ENCODE measurements around the gene COL23A1. TPM values are rescaled to one million over a fixed set of nuclear protein-coding genes. Genes with fewer than 3 reads are reported as not detected.

COL23A1 gene
- total RNA-seq, 2 donors from 2014 or later, result 0.14 to 0.20 TPM

DNA sequence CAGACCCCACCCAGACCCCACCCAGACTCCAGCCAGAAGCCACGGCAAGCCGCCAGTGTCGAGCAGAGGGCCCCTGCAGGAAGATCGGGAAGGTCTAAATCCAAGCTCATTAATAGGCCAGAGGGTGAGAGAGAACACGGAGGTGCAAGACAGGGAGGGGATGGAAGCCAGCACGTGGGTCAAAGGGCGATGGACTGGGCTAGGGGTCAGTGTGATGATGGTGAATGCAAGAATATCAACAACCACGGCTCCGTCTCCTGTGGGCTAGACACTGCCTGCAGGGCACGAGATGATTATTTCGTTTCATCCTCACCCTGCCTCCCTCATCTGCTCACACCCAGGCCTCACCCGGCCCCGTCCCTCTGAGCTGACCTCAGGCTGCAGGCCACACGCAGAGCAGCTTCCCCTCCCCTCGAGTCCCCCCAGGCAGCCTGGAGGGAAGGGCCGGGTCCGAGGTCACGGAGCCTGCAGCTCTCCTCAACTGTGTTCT, 122.0 kb downstream of the COL23A1 start:
- Mint-ChIP-seq H3K9me3 (no peaks in the 10 kb centered on the region), H3K27ac (no peak overlapping the region), H3K36me3 (no peaks in the 10 kb centered on the region)
- no peak for ATAC-seq
- DNase-seq (ENCODE audit: low spot score in 2 of 2), result peak in 1 of 2 donors; percentile 23

GRCh38 chr5:178467568-178468195, 122.5 kb downstream of the COL23A1 start:
- DNase-seq (ENCODE audit: low spot score in 2 of 2), result peak in 1 of 2 donors; percentile 30
- Mint-ChIP-seq H3K9me3 (no peaks in the 10 kb centered on the region), H3K36me3 (no peaks in the 10 kb centered on the region), H3K27ac (no peak overlapping the region)
- ATAC-seq, result no peak

GRCh38 chr5:178467205-178467567, 123.0 kb downstream of the COL23A1 start:
- Mint-ChIP-seq H3K9me3 (no peaks in the 10 kb centered on the region), H3K36me3 (no peaks in the 10 kb centered on the region), H3K27ac (no peak overlapping the region)
- DNase-seq (ENCODE audit: low spot score in 2 of 2), result peak in 1 of 2 donors; percentile 30
- ATAC-seq, result no peak

DNA sequence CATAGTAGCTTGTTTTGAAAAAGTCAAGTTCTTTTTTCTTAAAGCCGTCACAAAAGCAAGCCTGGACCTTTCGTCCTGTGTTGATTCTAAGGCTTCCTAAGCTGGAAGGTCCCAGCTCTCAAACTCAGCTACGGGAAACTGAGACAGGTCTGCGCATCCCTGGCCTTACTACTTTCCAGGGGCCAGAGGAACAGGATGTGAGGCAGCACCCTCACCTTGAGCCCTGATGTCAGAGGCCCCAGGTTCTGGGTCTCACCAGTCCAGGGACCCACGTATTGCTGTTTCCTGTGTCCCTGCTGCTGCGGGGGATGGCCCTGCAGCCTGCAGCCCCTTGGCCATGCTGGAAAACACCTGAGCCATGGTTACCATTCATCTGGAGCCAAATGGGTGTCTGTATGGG, 123.9 kb downstream of the COL23A1 start:
- DNase-seq (ENCODE audit: low spot score in 2 of 2) (no peak), ATAC-seq (no peak)
- no peak overlapping the region for H3K27ac Mint-ChIP-seq
- H3K9me3 Mint-ChIP-seq, result no peaks in the 10 kb centered on the region
- no peaks in the 10 kb centered on the region for H3K36me3 Mint-ChIP-seq

DNA sequence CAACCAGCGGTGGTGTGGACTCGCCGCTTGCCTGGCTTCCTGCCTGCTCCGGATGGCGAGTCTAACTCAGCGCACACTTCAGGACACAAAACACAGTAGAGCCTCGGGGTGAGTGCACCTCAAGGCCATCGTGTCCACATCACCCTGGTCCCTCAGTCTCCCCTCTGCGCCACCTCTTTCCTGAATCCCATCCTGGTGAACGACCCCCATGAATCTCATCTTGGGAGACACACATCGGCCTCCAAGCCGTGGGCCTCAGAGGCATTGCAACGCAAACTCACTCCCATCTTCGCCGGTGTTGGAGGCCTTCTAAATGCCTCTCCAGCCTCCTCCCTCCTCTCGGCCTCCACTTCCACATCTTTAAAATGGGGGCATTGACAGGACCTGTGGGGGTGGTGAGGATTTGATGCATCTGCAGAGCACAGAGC, 124.3 kb downstream of the COL23A1 start:
- Mint-ChIP-seq H3K9me3 (no peaks in the 10 kb centered on the region), H3K27ac (no peak overlapping the region), H3K36me3 (no peaks in the 10 kb centered on the region)
- ATAC-seq (no peak), DNase-seq (ENCODE audit: low spot score in 2 of 2) (peak in 1 of 2 donors; percentile 38)

DNA sequence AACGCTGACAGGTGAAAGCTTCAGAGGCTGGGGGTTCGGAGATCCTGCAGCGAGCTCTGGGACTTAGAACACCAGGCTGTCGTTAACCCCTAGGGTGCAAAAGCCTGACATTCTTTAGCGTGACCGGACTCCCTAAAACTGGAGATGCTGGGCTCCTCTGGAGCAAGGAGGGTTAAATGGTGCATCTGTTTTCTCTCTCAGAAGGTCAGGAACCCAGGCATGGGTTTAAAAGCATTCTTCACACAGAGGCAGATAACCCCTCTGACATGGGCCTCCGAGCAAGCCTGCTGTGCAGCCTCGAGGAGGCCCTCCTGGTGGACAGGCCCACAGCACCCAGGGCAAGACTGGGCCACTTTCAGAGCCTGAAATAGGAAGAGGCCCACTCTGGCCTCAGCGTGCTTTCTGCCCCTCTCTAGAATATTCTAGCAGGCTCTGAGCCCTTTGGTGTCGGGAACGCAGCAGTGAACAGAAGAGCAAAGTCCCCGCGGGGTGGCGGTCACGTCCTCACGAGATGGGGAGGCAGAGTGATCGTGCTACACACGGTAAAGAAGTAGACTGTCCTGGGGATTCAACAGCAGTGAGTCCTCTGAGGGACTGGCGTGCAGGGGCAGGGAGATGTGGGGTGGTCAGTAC, 124.8 kb downstream of the COL23A1 start:
- Mint-ChIP-seq H3K27ac (no peak overlapping the region), H3K9me3 (no peaks in the 10 kb centered on the region), H3K36me3 (no peaks in the 10 kb centered on the region)
- DNase-seq (ENCODE audit: low spot score in 2 of 2) (no peak), ATAC-seq (no peak)

- Mint-ChIP-seq H3K9me3 (no peaks in the 10 kb centered on the region), H3K27ac (no peak overlapping the region), H3K36me3 (no peaks in the 10 kb centered on the region)
- ATAC-seq, result no peak
- peak in 1 of 2 donors; percentile 6 for DNase-seq (ENCODE audit: low spot score in 2 of 2)
These were observed 125.7 kb downstream of the COL23A1 start for GRCh38 chr5:178464431-178465048.

DNA sequence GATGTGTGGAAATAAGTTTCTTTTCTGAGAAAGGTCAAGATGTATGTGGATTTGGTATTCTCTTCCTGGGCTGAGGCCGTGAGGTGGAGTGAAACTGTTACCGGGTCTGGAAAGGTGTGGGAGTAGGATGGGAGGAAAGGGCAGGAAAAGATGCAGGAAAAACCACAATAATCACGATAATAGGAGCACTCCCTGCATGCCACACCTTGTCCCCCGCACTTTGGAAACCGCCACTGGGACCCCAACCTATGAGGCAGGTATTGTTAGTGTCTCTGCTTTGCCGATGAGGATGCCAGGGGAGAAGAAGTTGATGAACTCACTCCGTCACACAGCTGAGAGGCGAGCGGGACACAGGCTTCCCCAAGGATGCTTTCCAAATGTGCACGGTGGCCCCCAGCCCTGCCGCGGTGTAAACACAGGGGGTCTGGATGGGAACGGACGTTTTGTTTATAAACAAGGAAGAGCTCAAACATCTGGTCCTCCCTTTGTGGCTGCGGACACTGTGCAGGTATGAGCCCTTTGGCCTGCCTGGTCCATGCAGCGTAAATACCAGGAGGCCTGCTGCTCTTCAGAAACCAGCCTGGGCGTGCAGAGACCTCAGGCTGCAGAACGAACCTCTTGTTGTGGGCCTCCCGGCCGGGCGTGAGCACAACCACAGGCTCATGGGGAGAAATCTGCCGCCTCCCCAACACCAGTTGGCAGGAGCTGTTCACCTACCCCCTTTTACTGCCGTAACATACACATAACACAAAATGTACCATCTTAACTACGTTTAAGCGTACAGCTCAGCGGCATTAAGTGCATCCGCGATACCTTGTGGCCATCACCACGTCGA, 126.7 kb downstream of the COL23A1 start:
- Mint-ChIP-seq H3K27ac (no peak overlapping the region), H3K9me3 (no peaks in the 10 kb centered on the region), H3K36me3 (no peaks in the 10 kb centered on the region)
- DNase-seq (ENCODE audit: low spot score in 2 of 2) (peak in 1 of 2 donors; percentile 13), ATAC-seq (no peak)

DNA sequence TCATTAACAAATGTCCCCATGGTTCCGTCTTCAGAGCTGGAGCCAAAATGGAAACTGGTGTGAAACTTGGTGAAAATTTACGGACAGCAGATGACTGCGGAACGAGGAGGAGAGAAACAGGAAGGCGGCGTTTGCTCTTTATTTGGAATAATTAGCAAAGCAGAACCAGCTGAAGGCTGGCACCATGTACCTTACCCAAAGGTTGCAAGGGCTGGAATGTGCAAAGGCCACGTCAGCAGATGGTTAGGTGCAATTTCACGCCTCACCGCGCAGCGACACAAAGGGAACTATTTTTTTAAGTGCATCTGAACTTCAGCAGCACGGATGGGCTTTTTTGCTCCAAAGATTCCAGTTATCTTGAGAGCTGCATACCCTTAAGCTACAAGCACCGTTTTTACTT, 127.4 kb downstream of the COL23A1 start:
- DNase-seq (ENCODE audit: low spot score in 2 of 2), result no peak
- no peaks in the 10 kb centered on the region for H3K9me3 Mint-ChIP-seq
- H3K27ac Mint-ChIP-seq, result no peak overlapping the region
- no peaks in the 10 kb centered on the region for H3K36me3 Mint-ChIP-seq
- no peak for ATAC-seq

- ATAC-seq (no peak), DNase-seq (ENCODE audit: low spot score in 2 of 2) (no peak)
- Mint-ChIP-seq H3K9me3 (no peaks in the 10 kb centered on the region), H3K36me3 (no peaks in the 10 kb centered on the region), H3K27ac (no peak overlapping the region)
These were observed 128.1 kb downstream of the COL23A1 start for GRCh38 chr5:178462076-178462475.

GRCh38 chr5:178461004-178461730, 129.0 kb downstream of the COL23A1 start:
- H3K27ac Mint-ChIP-seq, result no peak overlapping the region
- H3K36me3 Mint-ChIP-seq, result no peaks in the 10 kb centered on the region
- H3K9me3 Mint-ChIP-seq, result no peaks in the 10 kb centered on the region
- peak; percentile 73 to 91 for ATAC-seq
- peak; percentile 60 to 66 for DNase-seq (ENCODE audit: low spot score in 2 of 2)

GRCh38 chr5:178460598-178460997, 129.6 kb downstream of the COL23A1 start:
- no peaks in the 10 kb centered on the region for H3K9me3 Mint-ChIP-seq
- H3K36me3 Mint-ChIP-seq, result no peaks in the 10 kb centered on the region
- no peak for ATAC-seq
- no peak for DNase-seq (ENCODE audit: low spot score in 2 of 2)
- no peak overlapping the region for H3K27ac Mint-ChIP-seq

- no peak for ATAC-seq
- no peaks in the 10 kb centered on the region for H3K36me3 Mint-ChIP-seq
- H3K9me3 Mint-ChIP-seq, result no peaks in the 10 kb centered on the region
- DNase-seq (ENCODE audit: low spot score in 2 of 2), result no peak
- no peak overlapping the region for H3K27ac Mint-ChIP-seq
These were observed 130.0 kb downstream of the COL23A1 start for GRCh38 chr5:178460174-178460573.

DNA sequence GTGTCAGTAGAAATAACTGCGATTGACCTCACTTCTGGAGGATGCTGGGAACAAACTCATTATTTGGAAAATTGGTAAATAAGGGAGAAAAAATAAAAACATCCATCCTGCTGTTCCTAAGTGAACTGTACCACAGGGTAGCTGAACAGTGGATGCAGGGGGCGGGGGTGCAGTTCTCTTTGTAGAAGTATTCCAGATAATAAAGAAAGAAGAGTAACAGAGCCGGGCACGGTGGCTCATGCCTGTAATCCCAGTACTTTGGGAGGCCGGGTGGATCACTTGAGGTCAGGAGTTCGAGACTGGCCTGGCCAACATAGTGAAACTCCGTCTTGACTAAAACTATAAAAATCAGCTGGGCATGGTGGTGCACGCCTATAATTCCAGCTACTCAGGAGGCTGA, 132.1 kb downstream of the COL23A1 start:
- DNase-seq (ENCODE audit: low spot score in 2 of 2), result no peak
- ATAC-seq, result no peak
- no peaks in the 10 kb centered on the region for H3K9me3 Mint-ChIP-seq
- H3K27ac Mint-ChIP-seq, result peak overlapping the region in 1 of 2 donors; percentile 14
- H3K36me3 Mint-ChIP-seq, result no peaks in the 10 kb centered on the region

DNA sequence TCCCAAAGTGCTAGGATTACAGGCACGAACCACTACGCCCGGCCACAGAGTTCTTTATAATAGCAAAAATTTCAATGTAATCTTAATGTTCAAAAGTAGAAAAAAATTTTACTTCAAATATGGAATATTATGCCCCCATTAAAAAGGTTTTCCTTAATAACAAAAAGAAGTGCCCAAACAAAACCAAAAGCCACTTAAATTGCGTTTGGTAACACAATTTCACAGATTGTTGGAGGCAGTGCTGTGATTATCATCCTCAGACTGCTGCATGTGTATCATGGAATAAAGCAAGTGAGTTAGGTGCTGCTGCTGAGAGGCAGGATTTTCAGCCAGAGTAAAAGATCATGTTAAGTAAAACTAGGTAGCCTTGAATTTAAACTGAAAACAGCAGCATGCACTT, 132.7 kb downstream of the COL23A1 start:
- no peaks in the 10 kb centered on the region for H3K9me3 Mint-ChIP-seq
- no peak for DNase-seq (ENCODE audit: low spot score in 2 of 2)
- H3K27ac Mint-ChIP-seq, result no peak overlapping the region
- no peak for ATAC-seq
- no peaks in the 10 kb centered on the region for H3K36me3 Mint-ChIP-seq

DNA sequence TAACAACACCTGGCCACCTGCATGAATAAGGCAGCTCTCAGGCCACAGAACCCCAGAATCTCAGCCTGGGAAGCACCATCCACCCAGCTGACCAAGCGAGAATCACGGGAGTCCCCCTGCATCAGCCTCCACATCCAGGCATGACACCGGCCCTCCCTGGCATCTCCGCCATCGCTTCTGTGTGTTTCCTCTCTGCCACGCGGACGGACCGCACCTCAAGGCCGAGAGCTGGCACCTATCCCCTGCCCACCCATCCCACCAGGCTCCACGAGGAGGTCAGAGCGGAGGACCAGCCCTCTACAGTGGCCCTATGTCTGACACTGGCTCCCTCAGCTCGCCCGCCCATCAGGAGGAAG, 134.7 kb downstream of the COL23A1 start:
- no peak for ATAC-seq
- H3K36me3 Mint-ChIP-seq, result no peaks in the 10 kb centered on the region
- no peak overlapping the region for H3K27ac Mint-ChIP-seq
- no peaks in the 10 kb centered on the region for H3K9me3 Mint-ChIP-seq
- no peak for DNase-seq (ENCODE audit: low spot score in 2 of 2)

All from activated naive CD4-positive, alpha-beta T cell treated with anti-CD3 and anti-CD28 coated beads, Interleukin-2, amount 50 U/mL, for 72 hours (primary cell).